Epithelial cell of proximal tubule (primary cell): ENCODE measurements around the gene XDH. TPM values are rescaled to one million over a fixed set of nuclear protein-coding genes. Genes with fewer than 3 reads are reported as not detected.
A peak's percentile ranks its signal among the peaks of the same experiment; 100 is the strongest.

Experiments
- DNase-seq: peaks from one replicate; pipeline ENCODE4 v3.0.0-alpha.2; 2011; ENCODE audit warnings: low read depth
- H3K4me3 ChIP-seq: 2 replicates; pipeline ENCODE4 v1.5.1; 2011; ENCODE audit warnings: low read depth, mild to moderate bottlenecking, low read length
- total RNA-seq: library from RNA; depleted of rRNA; stranded (reverse); fragments of >200 nt; gene quantifications from 2 replicates; pipeline ENCODE4 v1.2.3, GENCODE V29; 2015
- TF ChIP-seq, protein P1 (sequence below): conservative IDR thresholded peaks from 2 replicates; pipeline ENCODE4 v1.5.1; 2012; ENCODE audit warnings: low read depth, mild to moderate bottlenecking, low read length

Gene XDH
- total RNA-seq, 1 donor from 2014 or later, result 2.2 TPM

DNA sequence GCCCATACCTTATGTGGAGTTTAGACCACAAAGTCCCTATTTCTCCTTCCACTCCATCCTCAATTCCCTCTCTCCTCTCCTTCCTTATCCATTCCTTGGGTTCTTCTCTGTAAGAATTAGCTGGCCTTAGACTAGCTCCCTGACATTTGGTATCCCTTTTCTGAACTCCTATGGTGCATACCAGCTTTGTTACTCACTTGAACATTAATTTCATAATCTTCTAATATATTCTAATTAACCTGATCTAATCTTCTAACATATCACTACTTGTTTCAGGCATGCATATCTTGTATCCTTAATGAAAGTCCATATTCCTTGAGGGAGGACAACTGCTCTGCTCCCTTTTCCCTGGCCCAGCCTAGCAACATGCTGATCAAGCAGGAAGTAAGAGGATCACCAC, 114.2 kb downstream of the XDH start:
- TF ChIP-seq, protein P1, sequence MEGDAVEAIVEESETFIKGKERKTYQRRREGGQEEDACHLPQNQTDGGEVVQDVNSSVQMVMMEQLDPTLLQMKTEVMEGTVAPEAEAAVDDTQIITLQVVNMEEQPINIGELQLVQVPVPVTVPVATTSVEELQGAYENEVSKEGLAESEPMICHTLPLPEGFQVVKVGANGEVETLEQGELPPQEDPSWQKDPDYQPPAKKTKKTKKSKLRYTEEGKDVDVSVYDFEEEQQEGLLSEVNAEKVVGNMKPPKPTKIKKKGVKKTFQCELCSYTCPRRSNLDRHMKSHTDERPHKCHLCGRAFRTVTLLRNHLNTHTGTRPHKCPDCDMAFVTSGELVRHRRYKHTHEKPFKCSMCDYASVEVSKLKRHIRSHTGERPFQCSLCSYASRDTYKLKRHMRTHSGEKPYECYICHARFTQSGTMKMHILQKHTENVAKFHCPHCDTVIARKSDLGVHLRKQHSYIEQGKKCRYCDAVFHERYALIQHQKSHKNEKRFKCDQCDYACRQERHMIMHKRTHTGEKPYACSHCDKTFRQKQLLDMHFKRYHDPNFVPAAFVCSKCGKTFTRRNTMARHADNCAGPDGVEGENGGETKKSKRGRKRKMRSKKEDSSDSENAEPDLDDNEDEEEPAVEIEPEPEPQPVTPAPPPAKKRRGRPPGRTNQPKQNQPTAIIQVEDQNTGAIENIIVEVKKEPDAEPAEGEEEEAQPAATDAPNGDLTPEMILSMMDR, result no peak
- no peak overlapping the region for H3K4me3 ChIP-seq
- DNase-seq, result no peak

DNA sequence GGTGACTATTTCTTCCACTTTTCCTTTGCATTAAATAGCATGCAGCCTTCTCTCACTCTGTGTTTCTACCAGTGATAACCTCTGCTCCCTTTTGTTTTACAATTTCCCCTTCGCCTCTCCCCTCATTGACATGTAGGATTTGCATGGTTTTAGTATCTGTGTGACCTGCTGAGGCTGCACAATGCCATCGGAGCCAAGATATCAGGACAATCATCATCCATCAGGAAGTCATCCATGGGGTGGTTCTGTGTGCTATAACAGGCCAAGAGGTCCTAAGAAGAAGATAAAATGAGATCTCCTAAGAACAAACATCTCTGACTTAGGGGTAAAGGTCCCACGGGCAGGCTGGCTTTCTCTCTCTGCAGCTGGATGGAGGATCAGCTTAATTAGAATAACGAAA, 115.0 kb downstream of the XDH start:
- no peak overlapping the region for H3K4me3 ChIP-seq
- TF ChIP-seq, protein P1, result no peak
- no peak for DNase-seq

DNA sequence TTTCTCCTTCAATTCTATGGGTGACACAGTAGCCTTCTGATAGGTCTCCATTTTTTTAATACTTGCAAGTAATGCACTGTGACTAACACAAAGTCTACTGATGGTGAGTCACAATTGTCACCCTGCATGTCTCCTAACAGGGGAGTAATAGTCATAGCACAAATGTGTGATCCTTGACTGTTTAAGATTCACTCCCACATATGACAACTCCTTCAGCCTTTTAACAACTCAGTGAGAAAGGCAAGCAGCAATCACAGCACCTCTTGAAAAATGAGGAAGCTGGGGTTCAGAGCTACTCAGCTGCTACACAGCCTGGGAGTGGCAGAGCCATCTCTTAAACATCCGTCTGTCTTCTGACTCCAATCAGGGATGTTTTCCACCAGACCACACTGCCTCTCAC, 116.8 kb downstream of the XDH start:
- peak; percentile 23 for DNase-seq
- H3K4me3 ChIP-seq, result no peak overlapping the region
- TF ChIP-seq, protein P1, result no peak

DNA sequence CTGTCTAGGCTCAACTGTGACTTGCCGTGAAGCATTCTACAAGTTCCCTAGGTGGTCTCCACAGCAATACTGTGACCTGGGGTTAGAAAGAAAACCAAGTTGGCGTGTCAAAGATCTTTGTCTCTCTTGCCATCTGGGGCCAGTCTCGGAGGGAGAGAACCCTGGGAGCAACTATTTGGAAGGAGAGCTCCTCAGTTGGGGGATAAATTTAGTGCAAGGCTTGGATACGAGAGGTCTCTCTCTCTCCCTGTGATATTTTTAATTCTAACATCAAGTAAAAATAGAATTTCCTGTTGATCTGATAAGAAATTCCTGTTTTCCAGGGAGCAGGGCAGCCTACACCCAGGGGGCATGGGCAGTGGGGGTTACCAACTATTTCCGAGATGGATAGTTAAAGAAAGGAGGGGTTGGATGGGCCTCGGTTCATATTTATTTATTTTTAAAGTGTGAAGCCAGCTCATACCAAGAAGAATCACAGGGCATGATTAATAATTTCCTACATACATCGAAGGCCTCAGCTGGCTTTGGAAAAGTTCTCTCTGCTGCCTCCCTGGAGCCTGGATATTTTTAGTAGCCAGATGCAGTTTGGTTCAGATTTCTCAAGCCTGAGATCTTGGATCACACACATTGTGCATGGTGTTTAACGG, 117.8 kb downstream of the XDH start:
- no peak for DNase-seq
- H3K4me3 ChIP-seq, result no peak overlapping the region
- TF ChIP-seq, protein P1, result no peak

DNA sequence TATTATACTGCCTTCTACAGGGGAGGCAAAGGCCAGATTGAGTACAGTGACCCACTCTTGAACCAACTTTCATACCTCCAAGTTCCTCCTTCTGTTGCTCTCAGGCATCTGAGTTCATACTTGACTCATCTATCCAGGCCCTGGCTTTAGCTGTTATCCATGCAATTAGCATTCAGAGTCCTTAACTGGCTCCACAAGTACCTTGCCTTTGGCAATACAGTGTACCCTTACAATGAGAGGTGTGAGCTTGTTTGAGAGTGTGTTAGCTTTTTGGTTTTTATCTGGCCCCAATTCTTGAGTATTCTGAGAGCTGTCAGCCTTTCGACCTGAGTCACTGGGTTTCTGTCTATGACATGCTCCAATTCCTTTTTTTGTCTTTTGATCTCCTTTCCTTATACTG, 120.3 kb downstream of the XDH start:
- DNase-seq, result no peak
- no peak overlapping the region for H3K4me3 ChIP-seq
- TF ChIP-seq, protein P1, result no peak

- no peak for DNase-seq
- TF ChIP-seq, protein P1, result no peak
- no peak overlapping the region for H3K4me3 ChIP-seq
Measured at GRCh38 chr2:31287654-31288053, 126.9 kb downstream of the XDH start.

GRCh38 chr2:31286961-31287550, 127.5 kb downstream of the XDH start:
- no peak overlapping the region for H3K4me3 ChIP-seq
- DNase-seq, result no peak
- TF ChIP-seq, protein P1, result no peak
